HCT116 (cell line): ENCODE data around the gene DHRS12. TPM values are rescaled to one million over a fixed set of nuclear protein-coding genes. Genes with fewer than 3 reads are reported as not detected.

ENCODE experiments used
- ATAC-seq: fragments of 200-7000 bp; cut with Tn5 transposase; 2 replicates; pipeline ENCODE4 v1.9.1; 2020; ENCODE audit warnings: mild to moderate bottlenecking, moderate library complexity
- BruUV-seq: library from RNA; stranded (reverse); fragments of 400-500 nt; replicated peaks from 2 replicates; lab custom pipeline; 2021; lab: Mats Ljungman, UMichigan
- CTCF ChIA-PET: fragments of 300-600 bp; sonication (Branson Sonifier 250); formaldehyde crosslinking; loops from one replicate; lab custom pipeline; 2021; ENCODE audit warnings: antibody characterized with exemption; lab: Charles Lee
- POLR2A ChIA-PET: fragments of 300-600, 350-600 bp; sonication (Branson Sonifier 250); formaldehyde crosslinking; loops from one replicate; lab custom pipeline; 2021; ENCODE audit warnings: antibody characterized with exemption; lab: Charles Lee
- RAD21 ChIA-PET, 2 experiments: fragments of 300-600 bp; sonication (Branson Sonifier 250); formaldehyde crosslinking; loops; one replicate each; lab custom pipeline; 2023; ENCODE audit warnings: low total read pairs in 2 of 2; ENCODE audit not compliant: uncharacterized antibody in 2 of 2, unreplicated experiment in 2 of 2, low non-redundant PET in 1 of 2; lab: Charles Lee
- DNase-seq: peaks from one replicate; pipeline ENCODE4 v3.0.0-alpha.2; 2010; ENCODE audit warnings: low read depth, low spot score
- H2AFZ ChIP-seq: fragments of 200-600 bp; shearing (Covaris generic), sonication (generic); 2 replicates; pipeline ENCODE4 v1.6.1; 2017; ENCODE audit warnings: low read depth, mixed run types, mixed read lengths, antibody characterized with exemption, low read length; ENCODE audit not compliant: poor library complexity, severe bottlenecking
- H3K27ac ChIP-seq: 2 replicates; pipeline ENCODE4 v1.5.1; 2012; ENCODE audit warnings: low read depth, low read length
- H3K27me3 ChIP-seq: fragments of 200-600 bp; sonication (generic); 2 replicates; pipeline ENCODE4 v1.6.1; 2016; ENCODE audit warnings: mixed run types, low read length, mixed read lengths; ENCODE audit not compliant: insufficient read depth
- H3K36me3 ChIP-seq, 2 experiments: fragments of 200-500 bp in 1 of 2; fragments of 200-600 bp in 1 of 2; sonication (Bioruptor generic) in 1 of 2; sonication (generic) in 1 of 2; 2 replicates each; pipeline versions ENCODE4 v1.5.1 to v1.6.1; 2014 to 2016; ENCODE audit warnings: low read length in 2 of 2, inconsistent platforms in 1 of 2, mixed read lengths in 1 of 2, mixed run types in 1 of 2; ENCODE audit not compliant: insufficient read depth in 2 of 2, control insufficient read depth in 1 of 2
- H3K4me1 ChIP-seq, 2 experiments: fragments of 200-600 bp in 1 of 2; sonication (generic) in 1 of 2; 2 replicates each; pipeline versions ENCODE4 v1.5.1 to v1.6.1; 2012 to 2017; ENCODE audit warnings: low read length in 2 of 2, inconsistent platforms in 1 of 2, mild to moderate bottlenecking in 1 of 2, mixed read lengths in 1 of 2, mixed run types in 1 of 2, moderate library complexity in 1 of 2; ENCODE audit not compliant: insufficient read depth in 2 of 2, control insufficient read depth in 1 of 2
- H3K4me2 ChIP-seq: fragments of 200-600 bp; sonication (generic); 2 replicates; pipeline ENCODE4 v1.6.1; 2017; ENCODE audit warnings: mixed run types, low read length, mixed read lengths
- H3K4me3 ChIP-seq, 2 experiments: fragments of 200-600 bp in 1 of 2; sonication (generic) in 1 of 2; replicated peaks in 1 of 2; 2 replicates each; pipeline ENCODE4 v1.5.1; 2011 to 2016; ENCODE audit warnings: low read length in 2 of 2, control low read depth in 1 of 2, low read depth in 1 of 2, mild to moderate bottlenecking in 1 of 2, mixed read lengths in 1 of 2, mixed run types in 1 of 2
- H3K79me2 ChIP-seq: fragments of 200-600 bp; sonication (generic); 2 replicates; pipeline ENCODE4 v1.6.1; 2017; ENCODE audit warnings: mild to moderate bottlenecking, mixed run types, low read length, moderate library complexity, mixed read lengths; ENCODE audit not compliant: insufficient read depth
- H3K9ac ChIP-seq: fragments of 200-600 bp; sonication (generic); 2 replicates; pipeline ENCODE4 v1.6.1; 2016; ENCODE audit warnings: low read length, mixed read lengths
- H3K9me2 ChIP-seq: fragments of 200-600 bp; sonication (generic), shearing (Covaris generic); 2 replicates; pipeline ENCODE4 v1.6.1; 2017; ENCODE audit warnings: mixed run types, mild to moderate bottlenecking, moderate library complexity; ENCODE audit not compliant: insufficient read depth
- H3K9me3 ChIP-seq, 2 experiments: fragments of 200-500 bp in 1 of 2; fragments of 200-600 bp in 1 of 2; sonication (Bioruptor generic) in 1 of 2; sonication (generic) in 1 of 2; 2 replicates each; pipeline ENCODE4 v1.6.1; 2014 to 2017; ENCODE audit warnings: low read length in 2 of 2, mixed read lengths in 2 of 2, inconsistent platforms in 1 of 2, low read depth in 1 of 2, mild to moderate bottlenecking in 1 of 2, mixed run types in 1 of 2, moderate library complexity in 1 of 2; ENCODE audit not compliant: control insufficient read depth in 1 of 2, insufficient read depth in 1 of 2
- H4K20me1 ChIP-seq: fragments of 200-600 bp; sonication (generic), shearing (Covaris generic); 2 replicates; pipeline ENCODE4 v1.6.1; 2017; ENCODE audit warnings: mixed run types, mild to moderate bottlenecking, moderate library complexity; ENCODE audit not compliant: insufficient read depth
- EGR1 ChIP-seq: IDR thresholded peaks from 2 replicates; pipeline ENCODE4 v1.6.1; 2012; ENCODE audit warnings: low read depth
- POLR2AphosphoS5 ChIP-seq: IDR thresholded peaks from 2 replicates; pipeline ENCODE4 v1.6.1; 2011; ENCODE audit warnings: mild to moderate bottlenecking, low read depth, low read length, moderate library complexity
- RAD21 ChIP-seq: IDR thresholded peaks from 2 replicates; pipeline ENCODE4 v1.6.1; 2012; ENCODE audit warnings: low read depth, mild to moderate bottlenecking
- ZFX ChIP-seq: fragments of 450-650 bp; IDR thresholded peaks from 2 replicates; pipeline ENCODE4 v1.6.1; 2017
- intact Hi-C: fragments of 100-400 bp; cut with micrococcal nuclease; formaldehyde crosslinking; loops from 2 replicates; pipeline ENCODE4 v1.10.0; 2022
- total RNA-seq: library from RNA; stranded (reverse); gene quantifications from one replicate; pipeline ENCODE4 v1.2.1, GENCODE V29; 2021; ENCODE audit not compliant: unreplicated experiment
- TF ChIP-seq, protein P1 (sequence below): IDR thresholded peaks from 2 replicates; pipeline ENCODE4 v1.6.1; 2012; ENCODE audit warnings: low read depth

Gene DHRS12
- total RNA-seq, 1 experiment from 2014 or later: 3.9 TPM

DNA sequence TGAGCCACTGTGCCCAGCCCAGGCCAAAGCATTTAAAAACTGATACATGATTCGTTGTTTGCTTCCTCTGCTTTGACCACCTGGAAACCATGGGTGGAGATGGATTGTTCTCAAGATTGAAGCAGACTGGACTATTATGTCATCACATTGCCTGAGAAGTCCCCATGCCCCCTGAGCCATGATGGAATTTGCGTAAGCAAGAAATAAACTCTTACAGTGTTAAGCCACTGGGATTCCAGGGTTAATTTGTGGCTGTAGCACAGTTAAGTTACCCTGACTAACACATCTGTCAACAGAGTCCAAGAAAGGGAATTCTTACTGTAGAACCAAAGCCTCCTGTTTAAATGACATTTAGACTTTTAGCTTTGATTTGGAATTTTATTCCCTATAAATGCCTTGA lies 19.4 kb upstream of the DHRS12 start (continued):
- TF ChIP-seq, protein P1, sequence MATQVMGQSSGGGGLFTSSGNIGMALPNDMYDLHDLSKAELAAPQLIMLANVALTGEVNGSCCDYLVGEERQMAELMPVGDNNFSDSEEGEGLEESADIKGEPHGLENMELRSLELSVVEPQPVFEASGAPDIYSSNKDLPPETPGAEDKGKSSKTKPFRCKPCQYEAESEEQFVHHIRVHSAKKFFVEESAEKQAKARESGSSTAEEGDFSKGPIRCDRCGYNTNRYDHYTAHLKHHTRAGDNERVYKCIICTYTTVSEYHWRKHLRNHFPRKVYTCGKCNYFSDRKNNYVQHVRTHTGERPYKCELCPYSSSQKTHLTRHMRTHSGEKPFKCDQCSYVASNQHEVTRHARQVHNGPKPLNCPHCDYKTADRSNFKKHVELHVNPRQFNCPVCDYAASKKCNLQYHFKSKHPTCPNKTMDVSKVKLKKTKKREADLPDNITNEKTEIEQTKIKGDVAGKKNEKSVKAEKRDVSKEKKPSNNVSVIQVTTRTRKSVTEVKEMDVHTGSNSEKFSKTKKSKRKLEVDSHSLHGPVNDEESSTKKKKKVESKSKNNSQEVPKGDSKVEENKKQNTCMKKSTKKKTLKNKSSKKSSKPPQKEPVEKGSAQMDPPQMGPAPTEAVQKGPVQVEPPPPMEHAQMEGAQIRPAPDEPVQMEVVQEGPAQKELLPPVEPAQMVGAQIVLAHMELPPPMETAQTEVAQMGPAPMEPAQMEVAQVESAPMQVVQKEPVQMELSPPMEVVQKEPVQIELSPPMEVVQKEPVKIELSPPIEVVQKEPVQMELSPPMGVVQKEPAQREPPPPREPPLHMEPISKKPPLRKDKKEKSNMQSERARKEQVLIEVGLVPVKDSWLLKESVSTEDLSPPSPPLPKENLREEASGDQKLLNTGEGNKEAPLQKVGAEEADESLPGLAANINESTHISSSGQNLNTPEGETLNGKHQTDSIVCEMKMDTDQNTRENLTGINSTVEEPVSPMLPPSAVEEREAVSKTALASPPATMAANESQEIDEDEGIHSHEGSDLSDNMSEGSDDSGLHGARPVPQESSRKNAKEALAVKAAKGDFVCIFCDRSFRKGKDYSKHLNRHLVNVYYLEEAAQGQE: no peak

DNA sequence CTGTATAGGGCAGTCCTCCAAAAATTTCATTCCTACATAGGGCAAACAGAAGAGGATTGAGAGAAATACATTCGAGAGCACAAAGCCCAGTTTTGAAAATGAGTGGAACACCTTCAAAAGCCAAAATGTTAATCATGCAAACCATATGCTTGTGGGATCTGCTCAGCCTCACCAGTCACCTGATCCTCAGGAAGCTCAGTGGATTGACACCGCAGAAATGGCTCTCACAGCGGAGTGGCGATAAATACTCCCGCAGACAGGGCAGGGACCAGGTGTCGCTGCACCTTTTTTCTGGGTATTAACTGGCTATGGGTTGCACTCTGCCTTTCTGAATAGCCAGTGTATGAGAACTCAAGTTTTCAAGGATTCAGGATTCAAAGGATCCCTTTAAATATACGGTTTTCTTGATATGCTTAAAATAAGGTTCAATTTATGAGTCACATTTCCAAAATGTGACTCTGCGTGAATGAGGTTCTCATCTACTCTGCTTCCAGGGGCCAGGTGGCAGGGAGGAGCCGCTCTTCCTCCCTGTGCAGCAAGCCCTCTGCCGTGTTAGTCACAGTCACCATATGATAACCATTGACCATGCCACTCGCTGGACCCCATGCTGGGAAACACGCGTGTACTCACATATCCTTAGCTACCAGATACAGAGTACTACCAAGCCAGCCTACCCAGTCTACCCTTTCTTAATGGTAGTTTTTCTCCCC lies 18.3 kb upstream of the DHRS12 start:
- no peak for TF ChIP-seq ZFX
- no peak for TF ChIP-seq POLR2AphosphoS5
- no peak for TF ChIP-seq RAD21
- no peak for TF ChIP-seq EGR1
- H3K79me2 ChIP-seq: no peaks in the 10 kb centered on the region
- ATAC-seq: no peak
- H3K27me3 ChIP-seq: peaks cover 9% of the 10 kb centered on the region; the same call in 1 of the 2 replicates
- no peak overlapping the region for H3K27ac ChIP-seq
- no peaks in the 10 kb centered on the region for H4K20me1 ChIP-seq
- ChIA-PET RAD21 (interaction anchor here in 1 of 2 experiments (0.6 kb wide), 1 partner anchor 266 kb away, joined by 5 read pairs; no protein-coding TSS in a partner anchor), POLR2A (no interaction called here), CTCF (interaction anchor here (0.7 kb wide), 2 partner anchors 290 to 628 kb away, joined by 3 to 4 read pairs; partner anchors contain the start of gene VPS36)
- H3K4me1 ChIP-seq: peaks cover 0 to 1% of the 10 kb centered on the region in 2 experiments; a peak in 3 of 4 replicates
- H3K9ac ChIP-seq: no peak overlapping the region
- no peak for DNase-seq
- no peaks in the 10 kb centered on the region for H3K9me2 ChIP-seq
- no peak overlapping the region for H3K4me3 ChIP-seq
- no peaks in the 10 kb centered on the region for H3K36me3 ChIP-seq
- no peak overlapping the region for H3K4me2 ChIP-seq
- no peak overlapping the region for H2AFZ ChIP-seq
- intact Hi-C loops: no loop called here
- no TSS peak for BruUV-seq
- H3K9me3 ChIP-seq: no peaks in the 10 kb centered on the region
